WTC11 (cell line): Measurements from ENCODE around the gene ZSCAN9. TPM values are rescaled to one million over a fixed set of nuclear protein-coding genes. Genes with fewer than 3 reads are reported as not detected.

Source experiments
- ATAC-seq: fragments of 200-7000 bp; cut with Tn5 transposase; 2 replicates; pipeline ENCODE4 v1.10.0; 2021; ENCODE audit warnings: mild to moderate bottlenecking, moderate library complexity
- CTCF ChIA-PET: fragments of 300-600 bp; sonication (Branson Sonifier 250); formaldehyde crosslinking; loops from one replicate; lab custom pipeline; 2021; ENCODE audit warnings: antibody characterized with exemption; lab: Charles Lee
- POLR2A ChIA-PET: fragments of 350-600 bp; sonication (Branson Sonifier 250); formaldehyde crosslinking; loops from one replicate; lab custom pipeline; 2021; ENCODE audit warnings: antibody characterized with exemption; lab: Charles Lee
- DNase-seq: peaks from one replicate; pipeline ENCODE4 v3.0.0; 2021; ENCODE audit warnings: low spot score
- H3K27ac Mint-ChIP-seq: 2 replicates; pipeline ENCODE4 v1.8.0; 2021; ENCODE audit warnings: mixed read lengths
- H3K27me3 Mint-ChIP-seq: 2 replicates; pipeline ENCODE4 v1.8.0; 2021; ENCODE audit warnings: low read depth, mild to moderate bottlenecking, moderate library complexity, mixed read lengths
- H3K36me3 Mint-ChIP-seq: 2 replicates; pipeline ENCODE4 v1.8.0; 2021; ENCODE audit warnings: mixed read lengths
- H3K4me1 Mint-ChIP-seq: 2 replicates; pipeline ENCODE4 v1.8.0; 2022; ENCODE audit warnings: mixed read lengths
- H3K4me3 Mint-ChIP-seq: 2 replicates; pipeline ENCODE4 v1.8.0; 2021; ENCODE audit warnings: mild to moderate bottlenecking, moderate library complexity, mixed read lengths
- H3K9me3 Mint-ChIP-seq: 2 replicates; pipeline ENCODE4 v1.8.0; 2021; ENCODE audit warnings: mixed read lengths
- ATF1 ChIP-seq: sonication (generic); formaldehyde crosslinking; IDR thresholded peaks from 2 replicates; pipeline ENCODE4 v1.8.1; 2023; ENCODE audit warnings: mild to moderate bottlenecking, moderate library complexity, missing genetic modification reagents
- CREB1 ChIP-seq: sonication (generic); formaldehyde crosslinking; IDR thresholded peaks from 2 replicates; pipeline ENCODE4 v1.8.0; 2023; ENCODE audit warnings: mild to moderate bottlenecking, missing genetic modification reagents
- CREM ChIP-seq: sonication (generic); formaldehyde crosslinking; IDR thresholded peaks from 2 replicates; pipeline ENCODE4 v1.8.1; 2022; ENCODE audit warnings: mild to moderate bottlenecking, missing genetic modification reagents, moderate library complexity
- E2F1 ChIP-seq: sonication (generic); formaldehyde crosslinking; IDR thresholded peaks from 2 replicates; pipeline ENCODE4 v1.8.0; 2022; ENCODE audit warnings: mild to moderate bottlenecking, missing genetic modification reagents
- ELF4 ChIP-seq: sonication (generic); formaldehyde crosslinking; IDR thresholded peaks from 2 replicates; pipeline ENCODE4 v1.8.1; 2022; ENCODE audit warnings: low read depth, mild to moderate bottlenecking, moderate library complexity, missing genetic modification reagents
- FOXK1 ChIP-seq: sonication (generic); formaldehyde crosslinking; IDR thresholded peaks from 2 replicates; pipeline ENCODE4 v1.8.0; 2022; ENCODE audit warnings: mild to moderate bottlenecking, moderate library complexity, missing genetic modification reagents
- FOXP1 ChIP-seq: sonication (generic); formaldehyde crosslinking; IDR thresholded peaks from 2 replicates; pipeline ENCODE4 v1.8.0; 2022; ENCODE audit warnings: missing genetic modification reagents, mild to moderate bottlenecking, moderate library complexity, borderline replicate concordance
- GABPB1 ChIP-seq: sonication (generic); formaldehyde crosslinking; IDR thresholded peaks from 2 replicates; pipeline ENCODE4 v1.8.1; 2023; ENCODE audit warnings: mild to moderate bottlenecking, missing genetic modification reagents
- GTF2I ChIP-seq: fragments of 250-450 bp; sonication (Bioruptor Pico); conservative IDR thresholded peaks from 2 replicates; pipeline ENCODE4 v1.4.0; 2021; ENCODE audit warnings: mild to moderate bottlenecking
- HMGA2 ChIP-seq: fragments of 250-450 bp; sonication (Bioruptor Pico); IDR thresholded peaks from 2 replicates; pipeline ENCODE4 v1.4.0; 2021; ENCODE audit warnings: mild to moderate bottlenecking, moderate library complexity
- HMGXB4 ChIP-seq: sonication (generic); formaldehyde crosslinking; IDR thresholded peaks from 2 replicates; pipeline ENCODE4 v1.8.1; 2023; ENCODE audit warnings: mild to moderate bottlenecking, moderate library complexity, missing genetic modification reagents
- IRF1 ChIP-seq: sonication (generic); formaldehyde crosslinking; IDR thresholded peaks from 2 replicates; pipeline ENCODE4 v1.8.0; 2023; ENCODE audit warnings: missing genetic modification reagents
- JAZF1 ChIP-seq: fragments of 250-450 bp; sonication (Bioruptor Pico); IDR thresholded peaks from 2 replicates; pipeline ENCODE4 v1.9.0; 2021; ENCODE audit warnings: moderate library complexity, mild to moderate bottlenecking, inconsistent platforms
- MLX ChIP-seq: sonication (generic); formaldehyde crosslinking; IDR thresholded peaks from 2 replicates; pipeline ENCODE4 v1.8.1; 2023; ENCODE audit warnings: mild to moderate bottlenecking, missing genetic modification reagents, moderate library complexity
- NR1H2 ChIP-seq: sonication (generic); formaldehyde crosslinking; IDR thresholded peaks from 2 replicates; pipeline ENCODE4 v1.9.0; 2021; ENCODE audit warnings: mild to moderate bottlenecking, moderate library complexity, missing genetic modification reagents
- PRDM15 ChIP-seq: sonication (generic); formaldehyde crosslinking; IDR thresholded peaks from 2 replicates; pipeline ENCODE4 v1.8.0; 2022; ENCODE audit warnings: missing genetic modification reagents
- RELA ChIP-seq: sonication (generic); formaldehyde crosslinking; IDR thresholded peaks from 2 replicates; pipeline ENCODE4 v1.8.1; 2022; ENCODE audit warnings: missing genetic modification reagents, mild to moderate bottlenecking, borderline replicate concordance
- ZBTB43 ChIP-seq: sonication (generic); formaldehyde crosslinking; IDR thresholded peaks from 2 replicates; pipeline ENCODE4 v1.8.1; 2023; ENCODE audit warnings: mild to moderate bottlenecking, missing genetic modification reagents
- ZNF121 ChIP-seq: sonication (generic); formaldehyde crosslinking; IDR thresholded peaks from 2 replicates; pipeline ENCODE4 v1.8.0; 2023; ENCODE audit warnings: missing genetic modification reagents
- ZNF396 ChIP-seq: fragments of 250-450 bp; sonication (Bioruptor Pico); IDR thresholded peaks from 2 replicates; pipeline ENCODE4 v1.8.0; 2021; ENCODE audit warnings: mild to moderate bottlenecking, moderate library complexity, borderline replicate concordance
- ZSCAN18 ChIP-seq: fragments of 250-450 bp; sonication (Bioruptor Pico); IDR thresholded peaks from 2 replicates; pipeline ENCODE4 v2.1.2; 2022; ENCODE audit warnings: mild to moderate bottlenecking, moderate library complexity
- total RNA-seq: library from RNA; stranded (reverse); gene quantifications from 3 replicates; pipeline ENCODE4 v1.2.3, GENCODE V29; 2021
- TF ChIP-seq, protein P1 (sequence below): fragments of 250-450 bp; sonication (Bioruptor Pico); IDR thresholded peaks from 2 replicates; pipeline ENCODE4 v1.9.0; 2021; ENCODE audit warnings: mild to moderate bottlenecking

Gene ZSCAN9
- total RNA-seq, 1 experiment from 2014 or later = 15.1 TPM

DNA sequence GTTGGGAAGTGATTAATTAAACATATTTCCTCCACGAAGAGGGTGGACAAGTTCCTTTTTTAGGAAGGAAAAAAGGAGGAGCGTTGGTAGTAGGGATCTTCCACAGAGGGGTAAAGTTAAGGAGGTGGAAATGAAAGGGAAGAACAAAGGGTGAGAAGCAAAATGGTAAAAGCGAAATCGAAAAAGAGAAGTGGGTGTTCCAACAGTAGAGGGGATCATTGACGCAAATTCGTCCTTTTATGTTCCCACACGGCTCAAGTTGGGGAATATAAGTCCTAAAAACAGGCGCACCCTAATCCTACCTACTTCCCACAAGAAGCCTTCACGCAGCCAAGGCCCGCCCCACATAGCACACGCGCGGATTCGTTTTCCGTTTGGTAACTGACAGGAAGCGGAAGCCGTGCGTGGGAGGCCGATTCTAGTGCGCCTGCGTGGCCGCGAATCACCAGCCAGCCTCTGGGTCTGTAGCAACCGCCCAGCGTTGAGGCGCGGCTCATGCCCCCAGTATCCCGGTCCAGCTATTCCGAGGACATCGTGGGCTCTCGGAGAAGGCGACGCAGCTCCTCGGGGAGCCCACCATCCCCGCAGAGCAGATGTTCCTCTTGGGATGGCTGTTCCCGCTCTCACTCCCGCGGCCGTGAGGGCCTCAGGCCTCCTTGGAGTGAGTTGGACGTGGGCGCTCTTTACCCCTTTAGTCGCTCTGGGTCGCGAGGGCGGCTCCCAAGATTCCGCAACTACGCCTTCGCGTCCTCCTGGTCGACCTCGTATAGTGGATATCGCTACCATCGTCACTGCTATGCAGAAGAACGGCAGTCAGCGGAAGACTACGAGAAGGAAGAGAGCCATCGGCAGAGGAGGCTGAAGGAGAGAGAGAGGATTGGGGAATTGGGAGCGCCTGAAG lies 34.1 kb downstream of the ZSCAN9 start, which contains the start of gene NKAPL:
NKAPL (plus strand) TSS at position 421 of the 901 bp plus-strand sequence; CDS start at position 496, 75 bp downstream.
- Mint-ChIP-seq H3K4me1 (no peaks in the 10 kb centered on the region), H3K27me3 (peaks cover 75% of the 10 kb centered on the region), H3K36me3 (no peaks in the 10 kb centered on the region), H3K4me3 (peak within 1 kb of the TSS; percentile 57), H3K27ac (no peak within 1 kb of the TSS), H3K9me3 (no peaks in the 10 kb centered on the region)
- ChIA-PET CTCF (no interaction called here), POLR2A (no interaction called here)
- DNase-seq (peak; percentile 24), ATAC-seq (peak; percentile 53)
- TF ChIP-seq ZNF121 (CRISPR knock-in tag) (no peak), JAZF1 (CRISPR knock-in tag) (no peak), FOXP1 (CRISPR knock-in tag) (no peak), ATF1 (no peak), ZSCAN18 (CRISPR knock-in tag) (no peak), GABPB1 (CRISPR knock-in tag) (no peak), ZNF396 (no peak), PRDM15 (no peak), CREB1 (CRISPR knock-in tag) (no peak), RELA (CRISPR knock-in tag) (no peak), CREM (CRISPR knock-in tag) (no peak), ZBTB43 (no peak), HMGA2 (CRISPR knock-in tag) (no peak), FOXK1 (no peak), GTF2I (CRISPR knock-in tag) (no peak), NR1H2 (CRISPR knock-in tag) (no peak)
- TF ChIP-seq, protein P1, sequence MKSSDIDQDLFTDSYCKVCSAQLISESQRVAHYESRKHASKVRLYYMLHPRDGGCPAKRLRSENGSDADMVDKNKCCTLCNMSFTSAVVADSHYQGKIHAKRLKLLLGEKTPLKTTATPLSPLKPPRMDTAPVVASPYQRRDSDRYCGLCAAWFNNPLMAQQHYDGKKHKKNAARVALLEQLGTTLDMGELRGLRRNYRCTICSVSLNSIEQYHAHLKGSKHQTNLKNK = no peak

GRCh38 chr6:28263922-28264321 lies 38.8 kb downstream of the ZSCAN9 start:
- Mint-ChIP-seq H3K36me3 (no peaks in the 10 kb centered on the region), H3K27me3 (peaks cover 63% of the 10 kb centered on the region), H3K27ac (no peak overlapping the region), H3K4me1 (no peaks in the 10 kb centered on the region), H3K9me3 (no peaks in the 10 kb centered on the region), H3K4me3 (no peak overlapping the region)
- DNase-seq (no peak), ATAC-seq (no peak)
- CTCF ChIA-PET = interaction anchor here (1.1 kb wide), 1 partner anchor 56 kb away, joined by 3 read pairs; no protein-coding TSS in a partner anchor
- POLR2A ChIA-PET = no interaction called here
- no peak for TF ChIP-seq HMGXB4 (CRISPR knock-in tag)
- TF ChIP-seq ZNF396 = no peak
- no peak for TF ChIP-seq ELF4
- no peak for TF ChIP-seq IRF1
- no peak for TF ChIP-seq FOXK1
- TF ChIP-seq MLX (CRISPR knock-in tag) = no peak
- TF ChIP-seq E2F1 (CRISPR knock-in tag) = no peak
